Common myeloid progenitor, CD34-positive (primary cell): Measurements from ENCODE around the gene GMPR.

ENCODE experiments used
- CTCF ChIA-PET: fragments of 350-600 bp; sonication (Branson Sonifier 250); formaldehyde crosslinking; loops from one replicate; lab custom pipeline; 2021; ENCODE audit warnings: antibody characterized with exemption; lab: Charles Lee
- POLR2A ChIA-PET: fragments of 350-600 bp; sonication (Branson Sonifier 250); formaldehyde crosslinking; loops from one replicate; lab custom pipeline; 2021; ENCODE audit warnings: antibody characterized with exemption; lab: Charles Lee
- DNase-seq, 3 donors: peaks; one replicate each; pipeline versions ENCODE4 v3.0.0 to v3.0.0-alpha.2; 2013
- H3K27ac ChIP-seq, 2 experiments: 1 replicate in 1 of 2; 2 replicates in 1 of 2; pipeline ENCODE4 v1.7.0; 2013; ENCODE audit warnings: inconsistent platforms in 2 of 2, low read length in 2 of 2, mild to moderate bottlenecking in 2 of 2, low read depth in 1 of 2, moderate library complexity in 1 of 2; ENCODE audit not compliant: severe bottlenecking in 2 of 2, insufficient read depth in 1 of 2, poor library complexity in 1 of 2
- H3K27me3 ChIP-seq, 5 experiments: replicated peaks in 2 of 5; 1 replicate in 3 of 5; 2 replicates in 2 of 5; pipeline versions ENCODE4 v1.6.1 to v1.7.0; 2013; ENCODE audit warnings: low read length in 4 of 5, mild to moderate bottlenecking in 2 of 5, moderate library complexity in 2 of 5, inconsistent platforms in 1 of 5; ENCODE audit not compliant: insufficient read depth in 5 of 5, control insufficient read depth in 4 of 5
- H3K36me3 ChIP-seq, 4 experiments: 1 replicate in 2 of 4; 2 replicates in 2 of 4; pipeline versions ENCODE4 v1.6.1 to v1.7.0; 2013; ENCODE audit warnings: low read length in 3 of 4, control low read depth in 1 of 4, mild to moderate bottlenecking in 1 of 4; ENCODE audit not compliant: control insufficient read depth in 4 of 4, insufficient read depth in 4 of 4
- H3K4me1 ChIP-seq, 4 experiments: 1 replicate in 3 of 4; 2 replicates in 1 of 4; pipeline versions ENCODE4 v1.6.1 to v1.7.1; 2013; ENCODE audit warnings: low read length in 3 of 4, mild to moderate bottlenecking in 3 of 4, control low read depth in 1 of 4, inconsistent platforms in 1 of 4, moderate library complexity in 1 of 4; ENCODE audit not compliant: control insufficient read depth in 4 of 4, insufficient read depth in 4 of 4; ENCODE audit errors: control extremely low read depth in 1 of 4
- H3K4me3 ChIP-seq, 7 experiments: 1 replicate in 4 of 7; 2 replicates in 3 of 7; pipeline versions ENCODE4 v1.5.1 to v1.7.0; 2013; ENCODE audit warnings: mild to moderate bottlenecking in 7 of 7, low read length in 6 of 7, moderate library complexity in 6 of 7, inconsistent platforms in 2 of 7, low read depth in 2 of 7, control low read depth in 1 of 7; ENCODE audit not compliant: insufficient read depth in 4 of 7, control insufficient read depth in 1 of 7; ENCODE audit errors: extremely low read depth in 1 of 7
- H3K9me3 ChIP-seq, 5 experiments: 1 replicate in 4 of 5; 2 replicates in 1 of 5; pipeline versions ENCODE4 v1.6.1 to v1.7.1; 2013; ENCODE audit warnings: low read length in 4 of 5, mild to moderate bottlenecking in 2 of 5, inconsistent platforms in 1 of 5, low read depth in 1 of 5, moderate library complexity in 1 of 5; ENCODE audit not compliant: control insufficient read depth in 4 of 5, insufficient read depth in 2 of 5; ENCODE audit errors: control extremely low read depth in 1 of 5
- WGBS: methylation state at CpG from one replicate; pipeline ENCODE4 v1.1.5; 2013; ENCODE audit not compliant: insufficient coverage; 5-methylcytosine and 5-hydroxymethylcytosine counted together

Gene GMPR

DNA sequence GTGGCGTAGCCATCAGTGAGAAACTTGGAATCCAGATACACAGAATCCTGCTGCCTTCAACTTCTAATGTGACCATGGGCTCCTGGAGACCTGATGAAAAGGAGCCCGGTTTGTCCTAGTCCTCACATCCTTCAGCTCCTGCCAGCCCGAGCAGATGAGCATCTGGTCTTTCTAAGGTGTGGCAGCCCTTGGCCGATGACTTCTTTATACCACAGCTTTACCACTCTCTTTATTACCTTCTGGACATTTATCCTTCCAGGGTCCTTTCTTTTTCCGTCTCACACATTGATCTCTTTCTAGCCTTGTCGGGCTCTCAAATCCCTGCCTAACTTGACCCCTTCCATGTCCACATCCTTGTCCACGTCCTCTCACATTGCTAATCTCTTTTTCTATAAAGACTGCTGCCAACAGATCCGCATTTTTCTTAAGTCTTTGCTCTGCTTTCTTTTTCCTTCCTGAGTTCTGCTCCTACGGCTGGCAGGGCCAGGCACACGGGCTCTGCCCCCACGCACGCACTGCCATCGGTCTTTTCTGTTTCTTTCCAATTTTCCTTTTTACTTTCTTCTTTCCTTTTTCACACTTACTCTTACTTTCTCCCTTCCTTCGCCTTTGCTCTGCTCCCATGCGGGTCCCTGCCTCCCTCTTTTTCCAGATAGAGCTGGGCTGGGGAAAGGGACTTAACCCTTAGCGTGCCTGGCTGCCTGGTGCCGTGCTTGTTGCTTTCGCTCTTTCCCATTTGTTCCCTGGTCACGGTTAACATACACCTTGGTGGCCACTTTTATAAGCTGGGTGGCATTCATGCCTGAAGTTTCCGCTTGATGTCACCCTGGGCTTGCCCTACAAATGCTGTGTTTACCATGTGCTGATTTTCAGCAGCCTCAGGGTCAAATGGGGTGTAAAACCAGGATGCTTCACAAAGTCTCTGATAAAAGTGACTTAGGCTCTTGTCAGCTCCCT lies 9.4 kb upstream of the GMPR start:
- Histone ChIP-seq H3K27me3 (no peaks in the 10 kb centered on the region), H3K9me3 (peaks cover 0 to 2% (median 0%) of the 10 kb centered on the region in 5 experiments), H3K36me3 (no peaks in the 10 kb centered on the region), H3K4me1 (peaks cover 3 to 24% (median 16%) of the 10 kb centered on the region in 4 experiments), H3K27ac (no peak overlapping the region), H3K4me3 (peak overlapping the region in 1 of 7 experiments; percentile 11)
- 78% methylated on average over 19 of the region's 20 CpGs for WGBS
- POLR2A ChIA-PET: interaction anchor here (1.2 kb wide), 1 partner anchor 9 kb away, joined by 4 read pairs; the partner anchor contains the start of gene GMPR
- CTCF ChIA-PET: interaction anchor here (1.7 to 2.4 kb wide), 4 partner anchors 9 to 23 kb away, joined by 5 to 14 read pairs (median 8); partner anchors contain the start of gene GMPR
- DNase-seq: no peak

GRCh38 chr6:16229700-16230099 lies 8.7 kb upstream of the GMPR start:
- H3K9me3 ChIP-seq: peaks cover 0 to 2% (median 0%) of the 10 kb centered on the region in 5 experiments
- no peak overlapping the region for H3K27ac ChIP-seq
- POLR2A ChIA-PET: interaction anchor here (1.2 kb wide), 1 partner anchor 8 kb away, joined by 4 read pairs; the partner anchor contains the start of gene GMPR
- H3K4me1 ChIP-seq: peaks cover 3 to 18% (median 9%) of the 10 kb centered on the region in 4 experiments
- CTCF ChIA-PET: interaction anchor here (1.7 to 2.4 kb wide), 4 partner anchors 9 to 24 kb away, joined by 5 to 14 read pairs (median 8); partner anchors contain the start of gene GMPR
- no peaks in the 10 kb centered on the region for H3K27me3 ChIP-seq
- no peak for DNase-seq
- H3K4me3 ChIP-seq: no peak overlapping the region
- WGBS: 94% methylated on average over 6 of the region's 6 CpGs
- no peaks in the 10 kb centered on the region for H3K36me3 ChIP-seq

- no peak for DNase-seq
- CTCF ChIA-PET: interaction anchor here (1.0 to 2.4 kb wide), 2 partner anchors 8 to 16 kb away, joined by 3 to 6 read pairs; no protein-coding TSS in a partner anchor
Observed at GRCh38 chr6:16230953-16231352, 7.4 kb upstream of the GMPR start.

GRCh38 chr6:16232086-16232485 lies 6.3 kb upstream of the GMPR start:
- H3K4me1 ChIP-seq: peaks cover 8 to 27% (median 19%) of the 10 kb centered on the region in 4 experiments
- WGBS: 100% methylated on average over 1 of the region's 5 CpGs
- H3K4me3 ChIP-seq: no peak overlapping the region
- no peaks in the 10 kb centered on the region for H3K27me3 ChIP-seq
- no peak overlapping the region for H3K27ac ChIP-seq
- ChIA-PET CTCF (no interaction called here), POLR2A (no interaction called here)
- no peaks in the 10 kb centered on the region for H3K36me3 ChIP-seq
- no peaks in the 10 kb centered on the region for H3K9me3 ChIP-seq
- DNase-seq: no peak

More at GRCh38 chr6:16230953-16231352, 7.4 kb upstream of the GMPR start:
- peaks cover 3 to 19% (median 10%) of the 10 kb centered on the region in 4 experiments for H3K4me1 ChIP-seq
- H3K27me3 ChIP-seq: no peaks in the 10 kb centered on the region
- WGBS: 87% methylated on average over 9 of the region's 9 CpGs
- H3K27ac ChIP-seq: no peak overlapping the region
- no peak overlapping the region for H3K4me3 ChIP-seq
- POLR2A ChIA-PET: no interaction called here
- no peaks in the 10 kb centered on the region for H3K36me3 ChIP-seq
- H3K9me3 ChIP-seq: peaks cover 0 to 2% (median 0%) of the 10 kb centered on the region in 5 experiments

DNA sequence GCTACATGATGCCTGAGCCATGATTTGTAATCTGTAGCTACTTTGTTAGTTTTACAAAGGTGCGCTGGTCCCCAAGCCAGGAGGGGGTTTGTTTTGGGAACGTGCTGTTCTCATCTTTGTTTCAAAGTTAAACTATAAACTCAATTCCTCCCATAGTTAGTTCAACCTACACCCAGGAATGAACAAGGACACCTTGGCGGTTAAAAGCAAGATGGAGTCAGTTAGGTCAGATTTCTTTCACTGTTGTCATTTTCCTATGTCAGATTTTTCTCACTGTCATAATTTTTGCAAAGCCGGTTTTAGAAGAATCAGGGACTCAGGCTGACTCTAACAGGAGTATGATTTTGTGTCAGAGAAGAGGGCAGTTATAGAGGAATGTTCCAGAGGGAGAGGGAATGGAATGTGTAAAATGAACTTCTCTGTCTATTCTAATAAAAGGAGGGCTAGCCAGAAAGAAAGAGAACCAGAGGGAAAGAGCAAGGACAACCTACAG lies 2.3 kb upstream of the GMPR start:
- ChIA-PET CTCF (interaction anchor here (1.1 to 1.8 kb wide), 6 partner anchors 9 to 107 kb away, joined by 3 to 8 read pairs (median 4); partner anchors contain the start of gene MYLIP), POLR2A (interaction anchor here (0.9 kb wide), 1 partner anchor 15 kb away, joined by 3 read pairs; no protein-coding TSS in a partner anchor)
- Histone ChIP-seq H3K4me1 (peaks cover 8 to 49% (median 39%) of the 10 kb centered on the region in 4 experiments), H3K4me3 (peak overlapping the region in 2 of 7 experiments; percentile 30 to 61), H3K27me3 (no peaks in the 10 kb centered on the region), H3K36me3 (no peaks in the 10 kb centered on the region), H3K27ac (peak overlapping the region in 1 of 2 experiments; percentile 47), H3K9me3 (no peaks in the 10 kb centered on the region)
- 11% methylated on average over 1 of the region's 4 CpGs for WGBS
- no peak for DNase-seq

GRCh38 chr6:16236631-16237199 lies 1.7 kb upstream of the GMPR start:
- 0% methylated on average over 1 of the region's 3 CpGs for WGBS
- peaks cover 8 to 49% (median 39%) of the 10 kb centered on the region in 4 experiments for H3K4me1 ChIP-seq
- peak; percentile 82 to 92 (median 89) for DNase-seq
- H3K27ac ChIP-seq: peak overlapping the region in 1 of 2 experiments; percentile 47
- peak overlapping the region in 5 of 7 experiments; percentile 16 to 61 (median 30) for H3K4me3 ChIP-seq
- POLR2A ChIA-PET: interaction anchor here (0.6 to 0.9 kb wide), 2 partner anchors 15 to 588 kb away, joined by 3 to 4 read pairs; no protein-coding TSS in a partner anchor
- no peaks in the 10 kb centered on the region for H3K27me3 ChIP-seq
- no peaks in the 10 kb centered on the region for H3K36me3 ChIP-seq
- H3K9me3 ChIP-seq: no peaks in the 10 kb centered on the region
- CTCF ChIA-PET: interaction anchor here (1.1 to 1.8 kb wide), 6 partner anchors 10 to 108 kb away, joined by 3 to 8 read pairs (median 4); partner anchors contain the start of gene MYLIP
